ENCODE data around the gene SSC5D. TPM values are rescaled to one million over a fixed set of nuclear protein-coding genes. Genes with fewer than 3 reads are reported as not detected.

The SSC5D gene
- polyA plus RNA-seq, 6 donors from 2014 or later = 0.05 to 0.11 (median 0.09) TPM; not detected in 2

GRCh38 chr19:55457683-55458457, 30.4 kb upstream of the SSC5D start:
- no peak for ATAC-seq (ENCODE audit: low read depth in 2 of 2)
- no peak for DNase-seq
- Mint-ChIP-seq H3K4me3 (peak overlapping the region in 4 of 8 donors; percentile 7 to 77 (median 32)), H3K9me3 (peaks cover 0 to 3% (median 0%) of the 10 kb centered on the region in 7 donors), H3K27me3 (peaks cover 7 to 24% (median 17%) of the 10 kb centered on the region in 3 donors), H3K27ac (peak overlapping the region in 2 of 6 donors; percentile 42 to 44), H3K36me3 (peaks cover 5 to 25% of the 10 kb centered on the region in 2 donors), H3K4me1 (peaks cover 25 to 41% (median 32%) of the 10 kb centered on the region in 3 donors)

GRCh38 chr19:55459551-55459949, 28.7 kb upstream of the SSC5D start:
- Mint-ChIP-seq H3K9me3 (no peaks in the 10 kb centered on the region), H3K36me3 (peaks cover 0 to 10% of the 10 kb centered on the region in 2 donors), H3K27ac (peak overlapping the region in 2 of 6 donors; percentile 61 to 80), H3K4me1 (peaks cover 25 to 32% (median 28%) of the 10 kb centered on the region in 3 donors), H3K4me3 (peak overlapping the region in 5 of 8 donors; percentile 79 to 97 (median 91)), H3K27me3 (peaks cover 0 to 13% (median under 1%) of the 10 kb centered on the region in 3 donors)
- no peak for DNase-seq
- no peak for ATAC-seq (ENCODE audit: low read depth in 2 of 2)

- peaks cover 0 to 4% of the 10 kb centered on the region in 2 donors for H3K36me3 Mint-ChIP-seq
- H3K9me3 Mint-ChIP-seq = no peaks in the 10 kb centered on the region
- peaks cover 0 to 8% (median 0%) of the 10 kb centered on the region in 3 donors for H3K27me3 Mint-ChIP-seq
- peak overlapping the region; percentile 56 to 97 (median 92) for H3K4me3 Mint-ChIP-seq
- no peak for ATAC-seq (ENCODE audit: low read depth in 2 of 2)
- H3K4me1 Mint-ChIP-seq = peaks cover 25 to 28% (median 27%) of the 10 kb centered on the region in 3 donors
- DNase-seq = no peak
- peak overlapping the region in 4 of 6 donors; percentile 20 to 93 (median 70) for H3K27ac Mint-ChIP-seq
Observed at GRCh38 chr19:55459950-55460657, 28.1 kb upstream of the SSC5D start.

- H3K36me3 Mint-ChIP-seq = no peaks in the 10 kb centered on the region
- H3K4me1 Mint-ChIP-seq = peaks cover 25 to 28% (median 25%) of the 10 kb centered on the region in 3 donors
- peaks cover 0 to 8% (median 0%) of the 10 kb centered on the region in 3 donors for H3K27me3 Mint-ChIP-seq
- H3K27ac Mint-ChIP-seq = peak overlapping the region in 5 of 6 donors; percentile 63 to 96 (median 93)
- peak overlapping the region; percentile 86 to 97 (median 94) for H3K4me3 Mint-ChIP-seq
- ATAC-seq (ENCODE audit: low read depth in 2 of 2) (peak in 1 of 2 donors; percentile 5), DNase-seq (no peak)
- no peaks in the 10 kb centered on the region for H3K9me3 Mint-ChIP-seq
Observed at GRCh38 chr19:55460670-55461258, 27.5 kb upstream of the SSC5D start.

GRCh38 chr19:55461259-55461973, 26.8 kb upstream of the SSC5D start, which contains the start of gene ISOC2:
TSS of gene ISOC2 (minus strand) at chr19:55461642. CDS start at chr19:55456486, 5,156 bp downstream.
- Mint-ChIP-seq H3K9me3 (no peaks in the 10 kb centered on the region), H3K36me3 (no peaks in the 10 kb centered on the region), H3K27ac (peak within 1 kb of the TSS; percentile 80 to 96 (median 94)), H3K27me3 (peaks cover 0 to 8% (median 0%) of the 10 kb centered on the region in 3 donors), H3K4me3 (peak within 1 kb of the TSS; percentile 86 to 97 (median 94)), H3K4me1 (peaks cover 25 to 28% (median 27%) of the 10 kb centered on the region in 3 donors)
- peak; percentile 100 for DNase-seq
- peak; percentile 93 to 95 for ATAC-seq (ENCODE audit: low read depth in 2 of 2)

GRCh38 chr19:55461974-55462626, 26.1 kb upstream of the SSC5D start:
- Mint-ChIP-seq H3K27me3 (peaks cover 0 to 8% (median 0%) of the 10 kb centered on the region in 3 donors), H3K9me3 (no peaks in the 10 kb centered on the region), H3K4me3 (peak overlapping the region; percentile 86 to 97 (median 94)), H3K4me1 (peaks cover 25 to 28% (median 28%) of the 10 kb centered on the region in 3 donors), H3K36me3 (no peaks in the 10 kb centered on the region), H3K27ac (peak overlapping the region; percentile 80 to 96 (median 94))
- no peak for ATAC-seq (ENCODE audit: low read depth in 2 of 2)
- no peak for DNase-seq

- H3K27me3 Mint-ChIP-seq = peaks cover 0 to 8% (median 0%) of the 10 kb centered on the region in 3 donors
- no peaks in the 10 kb centered on the region for H3K36me3 Mint-ChIP-seq
- DNase-seq (no peak), ATAC-seq (ENCODE audit: low read depth in 2 of 2) (no peak)
- H3K4me3 Mint-ChIP-seq = peak overlapping the region; percentile 86 to 97 (median 94)
- H3K27ac Mint-ChIP-seq = peak overlapping the region in 3 of 6 donors; percentile 78 to 90 (median 82)
- peaks cover 25 to 28% (median 28%) of the 10 kb centered on the region in 3 donors for H3K4me1 Mint-ChIP-seq
- no peaks in the 10 kb centered on the region for H3K9me3 Mint-ChIP-seq
Observed at GRCh38 chr19:55462722-55463121, 25.5 kb upstream of the SSC5D start.

- no peak overlapping the region for H3K27ac Mint-ChIP-seq
- H3K4me3 Mint-ChIP-seq = peak overlapping the region in 3 of 8 donors; percentile 24 to 77 (median 66)
- no peaks in the 10 kb centered on the region for H3K36me3 Mint-ChIP-seq
Observed at GRCh38 chr19:55463583-55464031, 24.6 kb upstream of the SSC5D start.

GRCh38 chr19:55464039-55464661, 24.1 kb upstream of the SSC5D start:
- peak overlapping the region in 3 of 8 donors; percentile 24 to 77 (median 66) for H3K4me3 Mint-ChIP-seq
- no peak overlapping the region for H3K27ac Mint-ChIP-seq
- H3K4me1 Mint-ChIP-seq = peaks cover 27 to 32% (median 30%) of the 10 kb centered on the region in 3 donors
- H3K36me3 Mint-ChIP-seq = no peaks in the 10 kb centered on the region
- no peak for ATAC-seq (ENCODE audit: low read depth in 2 of 2)
- no peaks in the 10 kb centered on the region for H3K9me3 Mint-ChIP-seq
- no peak for DNase-seq
- H3K27me3 Mint-ChIP-seq = peaks cover 0 to 8% (median 0%) of the 10 kb centered on the region in 3 donors

More at GRCh38 chr19:55463583-55464031, 24.6 kb upstream of the SSC5D start:
- H3K27me3 Mint-ChIP-seq = peaks cover 0 to 8% (median 0%) of the 10 kb centered on the region in 3 donors
- H3K4me1 Mint-ChIP-seq = peaks cover 30 to 32% (median 32%) of the 10 kb centered on the region in 3 donors
- H3K9me3 Mint-ChIP-seq = no peaks in the 10 kb centered on the region
- no peak for DNase-seq
- ATAC-seq (ENCODE audit: low read depth in 2 of 2) = no peak

- peaks cover 27 to 32% (median 30%) of the 10 kb centered on the region in 3 donors for H3K4me1 Mint-ChIP-seq
- peak within 1 kb of the TSS in 3 of 8 donors; percentile 24 to 77 (median 66) for H3K4me3 Mint-ChIP-seq
- no peaks in the 10 kb centered on the region for H3K36me3 Mint-ChIP-seq
- ATAC-seq (ENCODE audit: low read depth in 2 of 2) (no peak), DNase-seq (no peak)
- H3K9me3 Mint-ChIP-seq = no peaks in the 10 kb centered on the region
- H3K27me3 Mint-ChIP-seq = peaks cover 0 to 8% (median 0%) of the 10 kb centered on the region in 3 donors
- H3K27ac Mint-ChIP-seq = no peak within 1 kb of the TSS
Observed at GRCh38 chr19:55464662-55465054, 23.6 kb upstream of the SSC5D start, which contains the start of gene C19orf85. TSS of gene C19orf85 (minus strand) at chr19:55464751. CDS start at chr19:55464554, 197 bp downstream.

GRCh38 chr19:55465460-55466240, 22.6 kb upstream of the SSC5D start:
- DNase-seq (no peak), ATAC-seq (ENCODE audit: low read depth in 2 of 2) (no peak)
- Mint-ChIP-seq H3K36me3 (no peaks in the 10 kb centered on the region), H3K27me3 (peaks cover 0 to 8% (median 0%) of the 10 kb centered on the region in 3 donors), H3K9me3 (no peaks in the 10 kb centered on the region), H3K27ac (peak overlapping the region in 1 of 6 donors; percentile 69), H3K4me1 (peaks cover 20 to 25% (median 22%) of the 10 kb centered on the region in 3 donors), H3K4me3 (peak overlapping the region in 1 of 8 donors; percentile 6)

Measured in naive B cell (primary cell).